Stimulated activated CD8-positive, alpha-beta memory T cell treated with anti-CD3 and anti-CD28 coated beads, Interleukin-7, amount 100 ng/mL, for 1 hour (primary cell): Measurements from ENCODE around the gene STK25.
"Not testable (repeated sequence)": the region's sequence is repeated elsewhere in the genome, so short reads cannot be mapped to it uniquely, and the experiment has no call there.

ENCODE experiments used
- DNase-seq, 2 donors: peaks; one replicate each; pipeline ENCODE4 v3.0.0-alpha.2; 2020; ENCODE audit warnings: low read depth in 2 of 2

The STK25 gene

DNA sequence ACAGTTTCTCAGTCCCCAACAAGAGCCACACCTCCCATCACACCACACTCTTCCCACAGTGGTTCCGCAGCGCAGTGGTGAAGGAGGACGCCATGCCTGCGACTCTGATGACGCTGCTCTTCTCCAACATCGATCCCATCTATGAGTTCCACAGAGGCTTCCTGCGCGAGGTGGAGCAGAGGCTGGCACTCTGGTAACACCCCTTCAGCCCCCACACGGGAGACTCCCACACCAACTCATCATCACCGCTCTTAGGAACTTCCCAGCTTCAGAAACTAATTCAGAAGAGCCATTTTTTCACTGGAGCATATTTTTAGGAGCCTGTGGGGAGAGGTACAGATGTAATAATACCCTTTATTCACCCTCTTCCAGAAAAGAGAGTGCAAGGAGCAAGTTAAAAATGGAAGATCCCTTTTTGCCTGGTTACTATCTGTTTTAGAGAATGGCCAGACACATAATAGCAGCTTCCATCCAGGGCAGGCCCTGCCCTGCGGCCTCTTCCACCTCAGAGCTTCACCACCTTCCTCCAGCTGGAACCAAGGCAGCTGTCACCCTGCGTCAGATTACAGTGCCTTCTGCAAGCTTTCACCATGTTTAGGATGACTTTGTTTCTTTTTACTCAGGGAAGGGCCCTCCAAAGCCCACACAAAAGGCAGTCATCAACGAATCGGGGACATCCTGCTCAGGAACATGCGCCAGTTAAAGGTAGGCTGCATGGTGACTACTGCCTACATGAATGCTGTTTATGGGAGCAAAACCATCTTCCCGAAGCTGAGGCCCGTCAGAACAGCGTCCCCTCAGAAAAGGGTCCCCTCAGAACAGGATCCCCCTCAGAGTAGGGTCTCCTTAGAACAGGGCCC lies 44.9 kb downstream of the STK25 start:
- no peak for DNase-seq

DNA sequence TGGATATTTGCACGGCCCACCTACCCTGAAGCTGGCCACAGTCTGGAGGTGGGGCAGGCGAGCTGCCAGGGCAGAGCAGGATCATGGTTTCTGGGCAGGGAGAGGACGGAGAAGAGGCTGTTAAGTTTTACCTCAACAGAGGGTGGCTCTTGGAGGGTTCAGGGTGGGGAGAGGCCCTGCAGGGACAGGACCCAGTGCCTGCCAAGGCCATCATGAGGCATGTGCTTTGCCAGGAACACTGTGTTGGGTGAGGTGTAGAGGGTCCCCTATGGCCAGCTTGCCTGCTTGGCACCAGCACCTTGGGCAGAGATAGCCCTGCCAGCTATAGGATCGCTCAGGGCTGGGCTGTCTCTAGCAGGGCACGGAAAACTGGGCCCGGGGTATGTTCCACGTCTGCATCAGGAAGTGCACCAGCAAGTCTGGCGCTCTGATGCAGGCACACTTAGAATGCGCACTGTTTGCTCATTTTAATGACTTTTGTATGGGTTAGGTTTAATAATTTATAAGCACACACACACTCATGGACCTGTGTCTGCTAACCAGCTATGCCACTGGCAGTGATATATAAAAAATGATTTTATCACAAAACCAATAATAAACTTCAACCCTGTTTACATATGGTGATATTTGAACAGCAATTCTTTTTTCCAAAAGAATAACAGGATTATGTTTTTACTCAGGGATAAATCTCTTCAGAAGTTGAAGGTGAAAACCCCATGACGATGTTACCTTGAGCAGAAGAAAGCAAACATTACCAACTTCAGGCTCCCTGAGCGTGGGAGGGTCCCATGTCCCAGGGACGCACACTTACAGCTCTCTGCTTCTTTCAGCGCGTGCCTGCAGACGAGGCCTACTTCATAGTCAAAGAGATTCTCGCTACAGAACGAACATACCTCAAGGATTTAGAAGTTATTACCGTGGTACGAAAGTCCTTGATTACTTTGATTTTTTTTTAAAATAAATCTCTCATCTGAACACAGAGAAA lies 46.4 kb downstream of the STK25 start:
- DNase-seq, result no peak

DNA sequence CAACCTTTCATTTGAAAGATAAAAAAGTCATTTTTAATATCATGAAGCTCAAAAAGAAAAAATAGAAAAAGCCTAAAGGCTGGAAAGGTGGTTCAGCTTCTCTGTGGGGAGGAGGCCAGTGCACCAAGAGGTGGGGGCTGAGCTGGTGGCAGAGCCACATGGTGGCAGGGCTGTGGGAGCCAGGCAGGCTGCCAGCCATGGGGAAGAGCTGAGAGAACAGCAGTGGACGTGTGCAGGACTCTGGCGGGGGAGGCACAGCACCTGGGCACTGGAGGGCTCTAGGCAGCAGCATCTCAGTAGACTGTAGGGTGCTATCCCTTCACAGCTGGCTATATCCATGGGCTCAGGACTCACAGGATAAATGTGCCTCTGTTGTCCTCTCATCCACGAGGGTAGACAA lies 47.8 kb downstream of the STK25 start:
- no peak for DNase-seq

DNA sequence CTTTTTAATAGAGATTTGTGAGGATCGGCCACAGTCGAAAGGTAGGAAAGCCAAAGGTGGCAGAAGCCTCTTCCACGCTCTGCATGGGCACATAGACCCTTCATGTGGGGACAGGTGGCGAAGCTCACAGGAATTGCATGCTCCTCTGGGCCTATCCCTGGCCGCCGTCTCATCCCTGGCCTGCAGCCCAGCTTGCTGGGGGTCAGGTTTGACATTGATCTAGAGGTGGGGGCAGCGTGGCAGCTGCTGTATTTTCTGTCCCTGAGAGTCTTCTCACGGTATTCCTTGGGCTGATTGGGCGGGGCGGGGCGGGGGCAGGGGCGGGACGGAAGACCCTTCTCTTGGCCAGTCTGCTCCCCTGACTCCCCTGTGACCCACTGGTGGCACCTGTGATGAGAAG lies 48.9 kb downstream of the STK25 start:
- no peak for DNase-seq

DNA sequence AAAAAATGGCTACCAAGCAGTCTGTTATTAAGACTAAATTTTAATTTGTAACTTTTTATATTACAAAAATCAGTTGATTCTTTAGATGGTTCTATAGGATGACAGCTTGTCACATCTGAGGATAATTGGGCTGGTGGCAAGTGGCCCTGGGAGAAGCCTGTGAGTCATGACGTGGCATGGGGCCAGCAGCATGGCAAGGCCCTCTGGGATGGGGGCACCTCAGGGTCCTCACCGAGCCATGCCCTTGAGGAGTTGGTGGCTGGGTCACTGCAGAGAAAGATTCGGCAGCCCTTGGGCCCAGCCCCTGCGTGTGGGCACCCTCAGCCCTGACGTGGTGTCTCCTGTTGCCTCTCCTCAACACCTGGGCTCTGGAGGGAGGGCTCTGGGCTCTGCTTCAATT lies 49.7 kb downstream of the STK25 start:
- DNase-seq, result no peak

DNA sequence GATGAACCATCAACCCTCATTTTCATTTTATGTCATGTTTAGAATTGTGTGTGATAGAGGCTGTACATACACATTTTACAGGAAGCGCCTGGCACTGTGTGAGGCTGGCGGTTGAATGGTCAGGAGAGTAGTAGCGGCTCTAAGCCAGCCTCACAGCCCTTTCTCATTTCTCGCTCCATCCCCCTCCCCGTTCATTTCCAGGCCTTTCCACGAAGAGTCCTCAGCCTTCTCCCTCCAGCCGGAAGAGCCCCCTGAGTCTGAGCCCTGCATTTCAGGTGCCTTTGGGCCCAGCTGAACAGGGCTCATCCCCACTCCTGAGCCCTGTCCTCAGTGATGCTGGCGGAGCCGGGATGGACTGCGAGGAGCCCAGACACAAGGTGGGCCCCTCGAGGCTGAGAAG lies 51.8 kb downstream of the STK25 start:
- DNase-seq, result no peak

DNA sequence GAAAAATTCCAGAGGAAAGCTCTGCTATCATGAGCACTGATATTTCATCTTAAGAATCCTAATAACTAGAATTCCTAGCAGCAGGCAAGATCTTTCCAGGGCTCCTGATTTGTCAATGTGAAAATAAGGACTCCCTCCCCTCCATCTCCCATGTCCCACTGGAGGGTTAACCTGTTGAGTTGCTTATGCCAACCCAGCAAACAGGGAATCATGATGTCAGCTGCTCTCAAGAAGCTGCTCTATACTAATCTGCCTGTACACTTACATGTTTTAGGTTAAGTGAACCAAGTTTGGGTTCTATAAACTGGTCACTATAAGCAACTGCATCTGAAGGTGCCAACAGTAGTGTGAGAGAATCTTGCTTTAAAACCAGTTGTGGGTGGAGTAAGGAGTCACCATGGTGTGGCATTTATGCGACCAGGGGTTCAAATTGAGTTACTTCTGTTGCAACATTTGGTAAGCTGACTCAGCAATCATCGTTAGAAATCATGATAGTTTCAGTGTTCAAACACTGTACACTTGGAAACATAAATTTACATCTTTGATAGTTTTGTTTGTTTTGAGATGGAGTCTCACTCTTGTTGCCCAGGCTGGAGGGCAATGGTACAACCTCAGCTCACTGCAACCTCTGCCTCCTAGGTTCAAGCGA lies 53.4 kb downstream of the STK25 start:
- no peak for DNase-seq

DNA sequence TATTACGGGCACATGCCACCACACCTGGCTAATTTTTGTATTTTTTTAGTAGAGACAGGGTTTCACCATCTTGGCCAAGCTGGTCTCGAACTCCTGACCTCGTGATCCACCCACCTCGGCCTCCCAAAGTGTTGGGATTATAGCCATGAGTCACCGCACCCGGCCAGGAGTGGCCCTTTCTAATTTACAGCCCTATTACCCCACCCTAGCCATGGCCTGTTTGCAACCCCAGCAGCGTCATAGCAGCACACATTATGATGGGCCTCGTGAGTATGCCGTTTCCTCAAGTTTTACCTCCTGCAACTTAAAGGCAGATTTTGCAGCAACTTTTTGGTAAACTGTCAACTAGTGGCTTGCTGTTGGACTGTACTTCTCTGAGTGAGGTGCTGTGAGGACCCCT lies 54.5 kb downstream of the STK25 start:
- DNase-seq, result not testable (repeated sequence)

DNA sequence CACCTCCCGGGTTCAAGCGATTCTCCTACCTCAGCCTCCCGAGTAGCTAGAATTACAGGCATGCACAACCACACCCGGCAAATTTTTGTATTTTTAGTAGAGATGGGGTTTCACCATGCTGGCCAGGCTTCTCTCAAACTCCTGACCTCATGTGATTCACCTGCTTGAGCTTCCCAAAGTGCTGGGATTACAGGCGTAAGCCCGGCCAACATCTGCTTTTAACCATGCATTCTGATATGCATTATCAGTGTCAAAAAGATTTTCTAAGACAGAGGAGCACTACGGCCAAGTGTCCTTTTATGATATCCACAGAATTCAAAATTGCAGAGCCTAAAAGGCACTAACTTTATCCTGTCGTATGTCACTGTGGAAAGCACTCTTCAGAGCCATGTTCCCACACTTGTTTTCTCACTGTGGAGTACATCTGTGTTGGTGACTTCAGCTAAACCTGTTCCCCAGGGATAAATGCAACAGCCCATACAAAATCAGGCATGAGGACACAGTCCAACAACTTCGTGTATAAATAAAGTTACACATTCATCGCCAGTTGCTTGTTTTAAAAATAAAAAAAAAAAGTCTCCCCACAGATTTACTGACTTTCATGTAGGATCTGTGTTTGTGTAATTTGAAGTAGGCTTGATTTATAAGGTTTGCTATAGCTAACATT lies 56.4 kb downstream of the STK25 start:
- DNase-seq, result no peak

DNA sequence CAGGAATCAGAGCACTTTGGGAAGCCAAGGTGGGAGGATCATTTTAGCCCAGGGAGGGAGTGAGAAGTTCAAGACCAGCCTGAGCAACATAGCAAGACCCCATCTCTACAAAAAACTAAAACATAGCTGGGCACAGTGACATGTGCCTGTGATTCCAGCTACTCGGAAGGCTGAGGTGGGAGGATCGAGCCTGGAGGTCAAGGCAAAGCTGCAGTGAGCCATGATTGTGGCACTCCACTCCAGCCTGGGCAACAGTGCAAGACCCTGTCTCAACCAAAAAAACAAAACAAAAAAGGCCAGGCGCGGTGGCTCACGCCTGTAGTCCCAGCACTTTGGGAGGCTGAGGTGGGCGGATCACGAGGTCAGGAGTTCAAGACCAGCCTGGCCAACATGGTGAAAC lies 58.3 kb downstream of the STK25 start:
- DNase-seq, result not testable (repeated sequence)

DNA sequence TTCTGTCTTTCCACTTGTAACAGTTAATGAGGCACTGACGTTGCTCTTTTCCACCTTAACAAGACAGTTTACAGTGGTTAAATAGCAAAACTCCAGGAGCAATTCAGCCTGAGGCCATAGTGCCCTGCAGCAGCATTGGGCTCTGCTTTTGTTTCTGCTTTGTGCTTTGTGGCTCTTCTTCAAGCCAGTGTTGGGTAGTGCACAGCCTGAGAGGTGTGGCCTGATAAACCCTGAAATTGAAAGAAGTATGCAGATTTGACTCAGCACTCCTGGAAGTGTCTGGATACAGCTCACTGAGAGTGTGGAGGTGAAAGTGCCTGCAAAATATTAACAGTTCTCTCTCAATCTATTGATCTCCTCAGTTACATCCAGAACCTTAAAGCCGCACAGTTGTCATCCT lies 63.0 kb downstream of the STK25 start:
- no peak for DNase-seq

DNA sequence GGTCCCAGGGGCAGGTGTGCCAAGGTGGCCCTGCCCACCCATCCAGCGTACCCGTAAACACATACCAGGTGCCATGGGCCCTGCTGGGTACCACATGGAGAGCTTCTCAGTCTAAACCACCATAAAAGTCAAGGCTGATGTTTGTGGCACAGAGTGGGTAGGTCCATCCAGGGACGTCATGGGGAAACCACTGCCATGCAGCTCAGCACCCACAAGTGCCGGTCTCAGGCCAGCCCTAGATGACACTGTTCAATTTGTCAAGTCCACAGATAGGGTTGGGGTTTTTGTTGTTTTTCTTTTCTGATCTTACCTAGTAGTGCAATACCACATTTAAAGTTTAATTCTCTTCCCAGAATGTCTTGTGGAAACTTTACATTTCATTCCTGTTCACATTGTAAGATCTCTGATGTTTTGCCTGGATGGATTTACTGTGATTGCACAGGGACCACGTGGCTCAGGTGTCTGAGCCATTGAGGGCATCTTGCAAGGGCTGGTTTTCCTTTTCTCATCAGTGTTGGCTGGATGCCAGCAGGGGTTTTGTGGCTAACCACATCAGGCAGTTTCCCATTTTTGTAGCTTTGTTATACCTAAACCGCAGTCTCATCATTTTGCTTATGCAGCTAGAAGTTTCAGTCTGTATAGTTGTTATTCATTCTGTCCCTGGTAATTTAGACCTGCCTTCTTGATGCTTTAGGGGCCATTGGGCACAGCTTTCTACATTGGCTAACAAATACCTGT lies 64.7 kb downstream of the STK25 start:
- DNase-seq, result peak; percentile 81 to 88
